Stimulated activated naive CD4-positive, alpha-beta T cell (primary cell): ENCODE data around the gene ITIH6.
A peak's percentile ranks its signal among the peaks of the same experiment; 100 is the strongest.
"Not testable (repeated sequence)": the region's sequence is repeated elsewhere in the genome, so short reads cannot be mapped to it uniquely, and the experiment has no call there.

Experiments
- DNase-seq, 6 experiments: peaks; one replicate each; lab custom pipeline; 2025; lab: John Stamatoyannopoulos, UW

The ITIH6 gene

GRCh38 chrX:54808109-54808604, 10.1 kb upstream of the ITIH6 start:
- DNase-seq = peak in 1 of 6 experiments; percentile 59

- DNase-seq = peak; percentile 32 to 47 (median 40)
Measured at GRCh38 chrX:54807524-54808108, 9.6 kb upstream of the ITIH6 start, which contains the start of gene MAGED2. Gene MAGED2, plus strand, starts transcription at chrX:54807745. Its CDS starts 1,587 bp downstream, at chrX:54809332.

- no peak for DNase-seq
Measured at GRCh38 chrX:54799046-54799445, 991 bp upstream of the ITIH6 start.

GRCh38 chrX:54794795-54795194, 3.3 kb downstream of the ITIH6 start:
- no peak for DNase-seq

GRCh38 chrX:54794028-54794427, 4.0 kb downstream of the ITIH6 start:
- no peak for DNase-seq

GRCh38 chrX:54789405-54789804, 8.7 kb downstream of the ITIH6 start:
- DNase-seq = not testable (repeated sequence)

- no peak for DNase-seq
Measured at GRCh38 chrX:54788446-54788845, 9.6 kb downstream of the ITIH6 start.

GRCh38 chrX:54786967-54787366, 11.1 kb downstream of the ITIH6 start:
- DNase-seq = peak in 5 of 6 experiments; percentile 8 to 29 (median 20)

- DNase-seq = no peak
Measured at GRCh38 chrX:54785901-54786300, 12.2 kb downstream of the ITIH6 start.

- DNase-seq = no peak
Measured at GRCh38 chrX:54776987-54777672, 20.9 kb downstream of the ITIH6 start.

- DNase-seq = no peak
Measured at GRCh38 chrX:54776061-54776460, 22.0 kb downstream of the ITIH6 start.

GRCh38 chrX:54774391-54775094, 23.5 kb downstream of the ITIH6 start:
- DNase-seq = not testable (repeated sequence)

- DNase-seq = no peak
Measured at GRCh38 chrX:54758114-54759055, 39.7 kb downstream of the ITIH6 start.

GRCh38 chrX:54754854-54755253, 43.2 kb downstream of the ITIH6 start:
- DNase-seq = no peak

- no peak for DNase-seq
Measured at GRCh38 chrX:54748626-54749025, 49.4 kb downstream of the ITIH6 start.

GRCh38 chrX:54747733-54748393, 50.2 kb downstream of the ITIH6 start:
- no peak for DNase-seq

GRCh38 chrX:54746928-54747327, 51.1 kb downstream of the ITIH6 start:
- DNase-seq = no peak

- DNase-seq = no peak
Measured at GRCh38 chrX:54745676-54746075, 52.4 kb downstream of the ITIH6 start.

GRCh38 chrX:54738567-54738966, 59.5 kb downstream of the ITIH6 start:
- DNase-seq = not testable (repeated sequence)

GRCh38 chrX:54736298-54736942, 61.6 kb downstream of the ITIH6 start:
- DNase-seq = not testable (repeated sequence)

- DNase-seq = no peak
Measured at GRCh38 chrX:54721424-54721823, 76.6 kb downstream of the ITIH6 start.
